Measurements from ENCODE around the gene CNTN3. TPM values are rescaled to one million over a fixed set of nuclear protein-coding genes. Genes with fewer than 3 reads are reported as not detected.

CNTN3 gene
- total RNA-seq, 4 donors from 2014 or later = 0.24 to 0.49 (median 0.36) TPM; not detected in 1

GRCh38 chr3:74640211-74640610, 25.8 kb upstream of the CNTN3 start:
- TF ChIP-seq CTCF (IDR thresholded peaks at IDR 0.05 in 4 of 5, conservative IDR thresholded peaks at IDR 0.05 in 1 of 5) (no peak), POLR2A (IDR thresholded peaks at IDR 0.05) (no peak)

GRCh38 chr3:74639681-74640080, 25.2 kb upstream of the CNTN3 start:
- ATAC-seq (no peak), DNase-seq (no peak)
- Histone ChIP-seq H3K4me3 (no peak overlapping the region), H3K36me3 (no peaks in the 10 kb centered on the region), H3K27me3 (no peaks in the 10 kb centered on the region), H3K4me1 (peaks cover 3 to 15% of the 10 kb centered on the region in 2 donors), H3K9me3 (no peaks in the 10 kb centered on the region), H3K27ac (no peak overlapping the region)
- TF ChIP-seq CTCF (IDR thresholded peaks at IDR 0.05 in 4 of 5, conservative IDR thresholded peaks at IDR 0.05 in 1 of 5) (no peak), POLR2A (IDR thresholded peaks at IDR 0.05) (no peak)
- intact Hi-C loops (cut with DNase I; ENCODE audit: low total_unique reads) = no loop called here
- in situ Hi-C loops (cut with MboI; ENCODE audit: low sequenced_read_pairs in 4 of 4) = no loop called here

More at GRCh38 chr3:74640211-74640610, 25.8 kb upstream of the CNTN3 start:
- Histone ChIP-seq H3K36me3 (no peaks in the 10 kb centered on the region), H3K4me1 (peaks cover 3 to 15% of the 10 kb centered on the region in 2 donors), H3K27me3 (no peaks in the 10 kb centered on the region), H3K9me3 (no peaks in the 10 kb centered on the region), H3K4me3 (no peak overlapping the region), H3K27ac (no peak overlapping the region)
- in situ Hi-C loops (cut with MboI; ENCODE audit: low sequenced_read_pairs in 4 of 4) (no loop called here), intact Hi-C loops (cut with DNase I; ENCODE audit: low total_unique reads) (no loop called here)
- no peak for ATAC-seq
- DNase-seq = no peak

- no peak for DNase-seq
- H3K36me3 ChIP-seq = no peaks in the 10 kb centered on the region
- in situ Hi-C loops (cut with MboI; ENCODE audit: low sequenced_read_pairs in 4 of 4) (no loop called here), intact Hi-C loops (cut with DNase I; ENCODE audit: low total_unique reads) (no loop called here)
- no peaks in the 10 kb centered on the region for H3K4me1 ChIP-seq
- no peak overlapping the region for H3K27ac ChIP-seq
- no peak for TF ChIP-seq POLR2A (IDR thresholded peaks at IDR 0.05)
- TF ChIP-seq CTCF (IDR thresholded peaks at IDR 0.05 in 4 of 5, conservative IDR thresholded peaks at IDR 0.05 in 1 of 5) = no peak
- H3K27me3 ChIP-seq = no peaks in the 10 kb centered on the region
- no peak for ATAC-seq
- H3K9me3 ChIP-seq = no peaks in the 10 kb centered on the region
- no peak overlapping the region for H3K4me3 ChIP-seq
These were observed 22.5 kb upstream of the CNTN3 start for GRCh38 chr3:74636981-74637380.

GRCh38 chr3:74633021-74633420, 18.6 kb upstream of the CNTN3 start:
- H3K27ac ChIP-seq = no peak overlapping the region
- no peak for DNase-seq
- no peak overlapping the region for H3K4me3 ChIP-seq
- intact Hi-C loops (cut with DNase I; ENCODE audit: low total_unique reads) = no loop called here
- no peaks in the 10 kb centered on the region for H3K4me1 ChIP-seq
- no peak for ATAC-seq
- H3K27me3 ChIP-seq = no peaks in the 10 kb centered on the region
- TF ChIP-seq POLR2A (IDR thresholded peaks at IDR 0.05) (no peak), CTCF (IDR thresholded peaks at IDR 0.05 in 4 of 5, conservative IDR thresholded peaks at IDR 0.05 in 1 of 5) (no peak)
- no peaks in the 10 kb centered on the region for H3K9me3 ChIP-seq
- in situ Hi-C loops (cut with MboI; ENCODE audit: low sequenced_read_pairs in 4 of 4) = no loop called here
- H3K36me3 ChIP-seq = no peaks in the 10 kb centered on the region

Data from gastrocnemius medialis (tissue), 4 donors.